BJ (cell line): ENCODE measurements around the gene NSF. TPM values are rescaled to one million over a fixed set of nuclear protein-coding genes. Genes with fewer than 3 reads are reported as not detected.
"Not testable (repeated sequence)": the region's sequence is repeated elsewhere in the genome, so short reads cannot be mapped to it uniquely, and the experiment has no call there.

Source experiments
- CTCF ChIA-PET: fragments of 350-600 bp; formaldehyde crosslinking; extraction: SDS; loops from one replicate; lab custom pipeline; 2021; ENCODE audit warnings: antibody characterized with exemption, inconsistent platforms; lab: Yijun Ruan, JAX
- POLR2A ChIA-PET: fragments of 300-600 bp; sonication (Branson Sonifier 250); formaldehyde crosslinking; extraction: SDS; loops from one replicate; lab custom pipeline; 2021; ENCODE audit warnings: antibody characterized with exemption; lab: Charles Lee
- DNase-seq: peaks from one replicate; pipeline ENCODE4 v3.0.0-alpha.2; 2011; ENCODE audit warnings: low read depth
- H3K27me3 ChIP-seq: 2 replicates; pipeline ENCODE4 v1.6.0; 2011; ENCODE audit warnings: low read length; ENCODE audit not compliant: control insufficient read depth, insufficient read depth
- H3K36me3 ChIP-seq: 2 replicates; pipeline ENCODE4 v1.5.1; 2011; ENCODE audit warnings: low read length; ENCODE audit not compliant: control insufficient read depth, insufficient read depth
- H3K4me3 ChIP-seq: 2 replicates; pipeline ENCODE4 v1.5.1; 2011; ENCODE audit warnings: low read depth, mild to moderate bottlenecking, control low read depth, low read length
- polyA plus RNA-seq: library from polyadenylated mRNA; depleted of rRNA; stranded (reverse); fragments of >200 nt; gene quantifications from 2 replicates; pipeline ENCODE4 v1.2.3, GENCODE V29; 2011
- TF ChIP-seq, protein P1 (sequence below): IDR thresholded peaks from 2 replicates; pipeline ENCODE4 v1.5.1; 2011; ENCODE audit warnings: low read depth, mild to moderate bottlenecking, control low read depth, inconsistent platforms, low read length, moderate library complexity; ENCODE audit not compliant: insufficient read depth

The NSF gene
- polyA plus RNA-seq, 1 experiment, result 38.0 TPM

GRCh38 chr17:46745376-46745775 is 154.9 kb downstream of the NSF start:
- no peak for DNase-seq
- Histone ChIP-seq H3K27me3 (no peaks in the 10 kb centered on the region), H3K36me3 (no peaks in the 10 kb centered on the region), H3K4me3 (no peak overlapping the region)
- TF ChIP-seq, protein P1, sequence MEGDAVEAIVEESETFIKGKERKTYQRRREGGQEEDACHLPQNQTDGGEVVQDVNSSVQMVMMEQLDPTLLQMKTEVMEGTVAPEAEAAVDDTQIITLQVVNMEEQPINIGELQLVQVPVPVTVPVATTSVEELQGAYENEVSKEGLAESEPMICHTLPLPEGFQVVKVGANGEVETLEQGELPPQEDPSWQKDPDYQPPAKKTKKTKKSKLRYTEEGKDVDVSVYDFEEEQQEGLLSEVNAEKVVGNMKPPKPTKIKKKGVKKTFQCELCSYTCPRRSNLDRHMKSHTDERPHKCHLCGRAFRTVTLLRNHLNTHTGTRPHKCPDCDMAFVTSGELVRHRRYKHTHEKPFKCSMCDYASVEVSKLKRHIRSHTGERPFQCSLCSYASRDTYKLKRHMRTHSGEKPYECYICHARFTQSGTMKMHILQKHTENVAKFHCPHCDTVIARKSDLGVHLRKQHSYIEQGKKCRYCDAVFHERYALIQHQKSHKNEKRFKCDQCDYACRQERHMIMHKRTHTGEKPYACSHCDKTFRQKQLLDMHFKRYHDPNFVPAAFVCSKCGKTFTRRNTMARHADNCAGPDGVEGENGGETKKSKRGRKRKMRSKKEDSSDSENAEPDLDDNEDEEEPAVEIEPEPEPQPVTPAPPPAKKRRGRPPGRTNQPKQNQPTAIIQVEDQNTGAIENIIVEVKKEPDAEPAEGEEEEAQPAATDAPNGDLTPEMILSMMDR, result no peak
- POLR2A ChIA-PET, result no interaction called here
- CTCF ChIA-PET, result interaction anchor here (1.2 kb wide), 1 partner anchor 18 kb away, joined by 4 read pairs; no protein-coding TSS in a partner anchor

GRCh38 chr17:46751425-46751824 is 161.0 kb downstream of the NSF start:
- H3K4me3 ChIP-seq, result no peak overlapping the region
- no peak for DNase-seq
- ChIA-PET CTCF (no interaction called here), POLR2A (no interaction called here)
- no peaks in the 10 kb centered on the region for H3K27me3 ChIP-seq
- H3K36me3 ChIP-seq, result peaks cover 12% of the 10 kb centered on the region
- TF ChIP-seq, protein P1, result no peak

GRCh38 chr17:46753776-46754175 is 163.3 kb downstream of the NSF start:
- ChIA-PET POLR2A (no interaction called here), CTCF (no interaction called here)
- no peaks in the 10 kb centered on the region for H3K27me3 ChIP-seq
- H3K4me3 ChIP-seq, result no peak overlapping the region
- peaks cover 12% of the 10 kb centered on the region for H3K36me3 ChIP-seq
- TF ChIP-seq, protein P1, result no peak
- DNase-seq, result no peak

GRCh38 chr17:46756081-46756735 is 165.7 kb downstream of the NSF start:
- peaks cover 10% of the 10 kb centered on the region for H3K36me3 ChIP-seq
- no peak for DNase-seq
- POLR2A ChIA-PET, result no interaction called here
- CTCF ChIA-PET, result interaction anchor here (0.6 kb wide), 1 partner anchor 1448 kb away, joined by 3 read pairs; no protein-coding TSS in a partner anchor
- TF ChIP-seq, protein P1, result no peak
- H3K27me3 ChIP-seq, result no peaks in the 10 kb centered on the region
- no peak overlapping the region for H3K4me3 ChIP-seq

GRCh38 chr17:46756861-46757260 is 166.4 kb downstream of the NSF start:
- H3K4me3 ChIP-seq, result no peak overlapping the region
- ChIA-PET POLR2A (no interaction called here), CTCF (no interaction called here)
- H3K27me3 ChIP-seq, result no peaks in the 10 kb centered on the region
- no peak for DNase-seq
- H3K36me3 ChIP-seq, result peaks cover 10% of the 10 kb centered on the region
- TF ChIP-seq, protein P1, result no peak

DNA sequence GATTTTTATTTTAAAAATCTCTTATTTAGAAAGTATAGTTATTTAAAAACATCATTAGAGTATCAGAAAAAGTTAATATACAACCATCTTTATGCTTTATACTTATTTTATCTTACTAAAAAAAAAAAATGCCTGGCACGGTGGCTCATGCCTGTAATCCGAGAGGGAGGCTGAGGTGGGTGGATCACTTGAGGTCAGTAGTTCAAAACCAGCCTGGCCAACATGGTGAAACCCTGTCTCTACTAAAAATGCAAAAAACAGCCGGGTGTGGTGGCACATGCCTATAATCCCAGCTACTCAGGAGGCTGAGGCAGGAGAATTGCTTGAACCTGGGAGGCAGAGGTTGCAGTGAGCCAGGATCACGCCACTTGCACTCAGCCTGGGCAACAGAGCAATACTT is 167.1 kb downstream of the NSF start:
- H3K27me3 ChIP-seq, POLR2A ChIA-PET, DNase-seq, H3K36me3 ChIP-seq, H3K4me3 ChIP-seq: not testable (repeated sequence)
- CTCF ChIA-PET, result interaction anchor here (1.2 to 1.7 kb wide), 2 partner anchors 8 to 182 kb away, joined by 4 read pairs; no protein-coding TSS in a partner anchor
